HepG2 (cell line): ENCODE data around the gene APC2. TPM values are rescaled to one million over a fixed set of nuclear protein-coding genes. Genes with fewer than 3 reads are reported as not detected.

Source experiments
- ATAC-seq: fragments of 200-7000 bp; cut with Tn5 transposase; 3 replicates; pipeline ENCODE4 v1.9.1; 2020; ENCODE audit warnings: mild to moderate bottlenecking, moderate library complexity
- BruUV-seq: library from RNA; stranded (reverse); fragments of 400-500 nt; replicated peaks from 2 replicates; lab custom pipeline; 2021; lab: Mats Ljungman, UMichigan
- CTCF ChIA-PET: fragments of 300-600 bp; formaldehyde crosslinking; extraction: SDS; loops from one replicate; lab custom pipeline; 2021; ENCODE audit warnings: low total read pairs, inconsistent platforms, low intra/inter-chr PET ratio; lab: Yijun Ruan, JAX
- POLR2A ChIA-PET: fragments of 350-600 bp; sonication (Branson Sonifier 250); formaldehyde crosslinking; loops from one replicate; lab custom pipeline; 2020; ENCODE audit warnings: antibody characterized with exemption, inconsistent platforms; lab: Yijun Ruan, JAX
- DNase-seq: peaks from one replicate; pipeline ENCODE4 v3.0.0-alpha.2; 2015; ENCODE audit warnings: low spot score
- FAIRE-seq: peaks from 3 replicates; lab custom pipeline; 2011; peaks lifted over from hg19 to GRCh38; lab: Jason Lieb, UNC
- H2AFZ ChIP-seq: one replicate; pipeline ENCODE4 v1.6.1; 2011; ENCODE audit warnings: low read length, inconsistent platforms
- H3K27ac ChIP-seq: fragments of 300-600 bp; 3 replicates; pipeline ENCODE4 v1.8.0; 2011; ENCODE audit warnings: mixed run types, mild to moderate bottlenecking, mixed read lengths, low read length, inconsistent platforms; ENCODE audit not compliant: insufficient read depth; ENCODE audit errors: extremely low read length
- H3K27me3 ChIP-seq, 2 experiments: fragments of 200-600 bp in 1 of 2; 2 replicates in 1 of 2; 3 replicates in 1 of 2; pipeline versions ENCODE4 v1.6.0 to v1.8.0; 2011; ENCODE audit warnings: low read length in 2 of 2, mild to moderate bottlenecking in 2 of 2, moderate library complexity in 2 of 2, inconsistent platforms in 1 of 2; ENCODE audit not compliant: insufficient read depth in 2 of 2, control insufficient read depth in 1 of 2
- H3K36me3 ChIP-seq, 2 experiments: fragments of 200-600 bp in 1 of 2; replicated peaks in 1 of 2; 2 replicates in 1 of 2; 3 replicates in 1 of 2; pipeline versions ENCODE4 v1.5.1 to v1.8.0; 2011; ENCODE audit warnings: low read length in 2 of 2, inconsistent platforms in 1 of 2; ENCODE audit not compliant: insufficient read depth in 2 of 2, control insufficient read depth in 1 of 2
- H3K4me1 ChIP-seq: 2 replicates; pipeline ENCODE4 v1.5.1; 2012; ENCODE audit warnings: low read length, inconsistent platforms; ENCODE audit not compliant: insufficient read depth
- H3K4me2 ChIP-seq: 2 replicates; pipeline ENCODE4 v1.6.0; 2011; ENCODE audit warnings: low read depth, low read length, inconsistent platforms
- H3K4me3 ChIP-seq, 3 experiments: fragments of 200-600 bp in 1 of 3; sonication (generic), shearing (Covaris generic) in 1 of 3; replicated peaks in 1 of 3; 2 replicates each; pipeline ENCODE4 v1.5.1; 2011 to 2016; ENCODE audit warnings: low read length in 3 of 3, inconsistent platforms in 2 of 3, low read depth in 2 of 3, mild to moderate bottlenecking in 2 of 3, control low read depth in 1 of 3, mixed read lengths in 1 of 3; ENCODE audit not compliant: insufficient read depth in 1 of 3
- H3K79me2 ChIP-seq: one replicate; pipeline ENCODE4 v1.6.1; 2011; ENCODE audit warnings: low read length, inconsistent platforms; ENCODE audit not compliant: insufficient read depth
- H3K9ac ChIP-seq: 2 replicates; pipeline ENCODE4 v1.6.0; 2011; ENCODE audit warnings: mild to moderate bottlenecking, low read depth, low read length, inconsistent platforms; ENCODE audit not compliant: insufficient read depth
- H3K9me3 ChIP-seq: 2 replicates; pipeline ENCODE4 v1.5.1; 2012; ENCODE audit warnings: mild to moderate bottlenecking, low read length
- H4K20me1 ChIP-seq: 2 replicates; pipeline ENCODE4 v1.6.0; 2011; ENCODE audit warnings: inconsistent platforms, mild to moderate bottlenecking, low read length, moderate library complexity; ENCODE audit not compliant: insufficient read depth
- AGO2 ChIP-seq: fragments of 200-400 bp; formaldehyde crosslinking; optimal IDR thresholded peaks from 2 replicates; pipeline ENCODE3; 2017; ENCODE audit warnings: mild to moderate bottlenecking, low read depth, low read length, moderate library complexity
- EED ChIP-seq: sonication (generic); formaldehyde crosslinking; IDR thresholded peaks from 2 replicates; pipeline ENCODE4 v1.5.0; 2020; ENCODE audit warnings: mild to moderate bottlenecking, missing genetic modification reagents
- MTA1 ChIP-seq: sonication (generic); formaldehyde crosslinking; IDR thresholded peaks from 2 replicates; pipeline ENCODE4 v1.4.0; 2020; ENCODE audit warnings: missing genetic modification reagents, mild to moderate bottlenecking, borderline replicate concordance
- NFIC ChIP-seq: IDR thresholded peaks from 2 replicates; pipeline ENCODE4 v1.6.1; 2012; ENCODE audit warnings: mild to moderate bottlenecking, low read length, inconsistent platforms
- SIN3A ChIP-seq: IDR thresholded peaks from 2 replicates; pipeline ENCODE4 v1.6.1; 2011; ENCODE audit warnings: low read depth, mild to moderate bottlenecking, control low read depth, low read length, borderline replicate concordance
- SP5 ChIP-seq: IDR thresholded peaks from 2 replicates; pipeline ENCODE4 v1.6.1; 2016; ENCODE audit warnings: low read depth, borderline replicate concordance
- TMF1 ChIP-seq: sonication (generic); formaldehyde crosslinking; IDR thresholded peaks from 2 replicates; pipeline ENCODE4 v1.8.1; 2022; ENCODE audit warnings: low read depth, missing genetic modification reagents
- TSC22D2 ChIP-seq: sonication (generic); formaldehyde crosslinking; IDR thresholded peaks from 2 replicates; pipeline ENCODE4 v1.5.1; 2020; ENCODE audit warnings: missing genetic modification reagents, mild to moderate bottlenecking, borderline replicate concordance
- YEATS4 ChIP-seq: sonication (generic); formaldehyde crosslinking; IDR thresholded peaks from 2 replicates; pipeline ENCODE4 v1.4.0; 2020; ENCODE audit warnings: missing genetic modification reagents, borderline replicate concordance
- ZBTB8A ChIP-seq: sonication (generic); formaldehyde crosslinking; IDR thresholded peaks from 2 replicates; pipeline ENCODE4 v1.4.0; 2020; ENCODE audit warnings: mild to moderate bottlenecking, low read depth, missing genetic modification reagents, borderline replicate concordance
- ZNF430 ChIP-seq: sonication (generic); formaldehyde crosslinking; IDR thresholded peaks from 2 replicates; pipeline ENCODE4 v1.9.0; 2021; ENCODE audit warnings: mild to moderate bottlenecking, missing genetic modification reagents
- ZNF556 ChIP-seq: sonication (generic); formaldehyde crosslinking; IDR thresholded peaks from 2 replicates; pipeline ENCODE4 v1.4.0; 2020; ENCODE audit warnings: mild to moderate bottlenecking, missing genetic modification reagents, borderline replicate concordance
- ZNF619 ChIP-seq: sonication (generic); formaldehyde crosslinking; IDR thresholded peaks from 2 replicates; pipeline ENCODE4 v1.4.0; 2020; ENCODE audit warnings: mild to moderate bottlenecking, missing genetic modification reagents
- ZNF761 ChIP-seq: sonication (generic); formaldehyde crosslinking; conservative IDR thresholded peaks from 2 replicates; pipeline ENCODE4 v1.4.0; 2020; ENCODE audit warnings: mild to moderate bottlenecking, missing genetic modification reagents
- ZNF766 ChIP-seq: sonication (generic); formaldehyde crosslinking; IDR thresholded peaks from 2 replicates; pipeline ENCODE4 v1.5.0; 2020; ENCODE audit warnings: missing genetic modification reagents, borderline replicate concordance
- ZNF772 ChIP-seq: sonication (generic); formaldehyde crosslinking; IDR thresholded peaks from 2 replicates; pipeline ENCODE4 v1.5.0; 2020; ENCODE audit warnings: mild to moderate bottlenecking, missing genetic modification reagents
- WGBS: methylation state at CpG from one replicate; pipeline ENCODE4 v1.1.6; 2017; ENCODE audit warnings: low lambda C conversion rate; 5-methylcytosine and 5-hydroxymethylcytosine counted together
- in situ Hi-C: cut with HindIII; loops from 2 replicates; pipeline ENCODE4 v1.10.0; 2017; ENCODE audit warnings: low pct_unique_long_range_greater_than_20kb; ENCODE audit not compliant: extremely low pct_ligation_motif_present
- intact Hi-C: fragments of 100-400 bp; cut with micrococcal nuclease; formaldehyde crosslinking; loops from one replicate; pipeline ENCODE4 v1.10.0; 2022; ENCODE audit not compliant: unreplicated experiment
- polyA plus RNA-seq, 8 experiments: library from polyadenylated mRNA; depleted of rRNA in 3 of 8; stranded (reverse) in 7 of 8; unstranded in 1 of 8; fragments of >200 nt; fragmentation: Illumina TruSeq in 4 of 8; extraction: Trizol in 4 of 8; gene quantifications; 2 replicates each; pipeline versions ENCODE4 v1.2.1 to v1.2.3, GENCODE V29; 2011 to 2016; ENCODE audit warnings: low read depth in 4 of 8, missing spikeins in 1 of 8, mixed read lengths in 1 of 8; ENCODE audit not compliant: insufficient read depth in 1 of 8
- total RNA-seq, 5 experiments: library from RNA; depleted of rRNA; stranded (reverse); fragments of >200 nt; fragmentation: Illumina TruSeq; extraction: Trizol; gene quantifications; 2 replicates each; pipeline ENCODE4 v1.2.3, GENCODE V29; 2016; ENCODE audit warnings: low read depth in 1 of 5
- TF ChIP-seq, protein P1 (sequence below): sonication (generic); formaldehyde crosslinking; IDR thresholded peaks from 2 replicates; pipeline ENCODE4 v1.5.1; 2020; ENCODE audit warnings: missing genetic modification reagents, mild to moderate bottlenecking, borderline replicate concordance
- TF ChIP-seq, protein P2 (sequence below): sonication (generic); formaldehyde crosslinking; IDR thresholded peaks from 2 replicates; pipeline ENCODE4 v1.4.0; 2020; ENCODE audit warnings: low read depth, mild to moderate bottlenecking, missing genetic modification reagents
- TF ChIP-seq, protein P3 (sequence below): sonication (generic); formaldehyde crosslinking; IDR thresholded peaks from 2 replicates; pipeline ENCODE4 v1.4.0; 2020; ENCODE audit warnings: missing genetic modification reagents, low read depth, mild to moderate bottlenecking, borderline replicate concordance
- TF ChIP-seq, protein P4 (sequence below): IDR thresholded peaks from 2 replicates; pipeline ENCODE4 v1.6.1; 2016; ENCODE audit warnings: mild to moderate bottlenecking, missing biosample characterization, missing genetic modification reagents

APC2 gene
- total and polyA plus RNA-seq, 2 of the 13 experiments (the other 11 are each of a cell fraction or from before 2014, with no cell fraction given): 0.08 to 0.22 TPM

DNA sequence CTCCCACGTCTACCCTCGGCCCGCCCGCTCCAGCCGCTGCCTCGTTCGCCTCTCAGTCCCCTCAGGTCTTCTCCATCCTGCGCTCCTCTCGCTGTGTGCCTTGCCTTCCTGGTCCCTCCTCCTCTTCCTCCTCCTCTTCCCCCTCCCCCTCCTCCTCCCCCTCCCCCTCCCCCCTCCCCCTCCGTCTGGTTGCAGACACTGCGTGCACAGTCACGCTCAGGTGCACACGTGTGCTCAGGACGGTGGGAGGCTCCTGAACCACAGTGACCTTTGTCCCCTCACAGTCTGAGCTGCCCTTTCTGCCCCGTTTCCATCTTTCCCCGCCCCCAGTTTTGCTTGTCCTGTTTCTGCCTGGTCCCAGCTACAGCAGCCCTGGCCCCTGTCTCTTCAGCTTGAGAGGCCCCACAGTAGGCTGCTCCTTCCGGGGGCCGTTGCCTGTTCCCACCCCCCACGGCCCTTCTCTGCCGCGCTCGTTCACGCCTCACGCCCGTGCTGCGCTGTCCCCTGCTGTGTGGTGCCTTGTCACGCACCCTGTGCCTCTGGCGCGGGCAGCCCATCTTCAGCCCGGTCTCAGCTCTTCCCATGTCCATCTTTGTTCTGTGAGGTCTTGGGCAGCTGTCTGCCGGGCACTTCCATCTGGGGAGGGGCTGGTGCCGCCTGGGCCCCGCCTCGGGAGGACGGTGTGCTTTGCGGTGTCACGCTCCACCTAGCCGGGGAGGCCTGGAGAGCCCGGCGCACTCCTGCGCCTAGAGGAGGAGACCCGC lies 25.5 kb upstream of the APC2 start:
- in situ Hi-C loops (no loop called here), intact Hi-C loops (no loop called here)
- ChIA-PET CTCF (no interaction called here), POLR2A (interaction anchor here (0.8 to 2.1 kb wide), 11 partner anchors 8 to 155 kb away, joined by 3 to 15 read pairs (median 4); partner anchors contain the start of gene CIRBP)
- FAIRE-seq (peak; percentile 75), ATAC-seq (peak; percentile 81), DNase-seq (peak; percentile 88)
- no peaks in the 10 kb centered on the region for H3K9me3 ChIP-seq
- peak overlapping the region; percentile 57 for H3K9ac ChIP-seq
- peaks cover 19% of the 10 kb centered on the region for H4K20me1 ChIP-seq
- H3K4me2 ChIP-seq: peak overlapping the region; percentile 65
- peaks cover 41% of the 10 kb centered on the region for H3K4me1 ChIP-seq
- no peak overlapping the region for H2AFZ ChIP-seq
- no peaks in the 10 kb centered on the region for H3K27me3 ChIP-seq
- no TSS peak for BruUV-seq
- 41% methylated on average over 37 of the region's 42 CpGs for WGBS
- H3K79me2 ChIP-seq: peaks cover 40% of the 10 kb centered on the region
- peak overlapping the region; percentile 80 for H3K27ac ChIP-seq
- H3K4me3 ChIP-seq: peak overlapping the region in 1 of 3 experiments; percentile 25; a peak in 2 of 6 replicates
- H3K36me3 ChIP-seq: peaks cover 29 to 77% of the 10 kb centered on the region in 2 experiments
- TF ChIP-seq ZBTB8A (no peak), TSC22D2 (CRISPR knock-in tag) (no peak), ZNF619 (CRISPR knock-in tag) (no peak), SP5 (CRISPR knock-in tag) (peak; percentile 91), AGO2 (peak; percentile 99), SIN3A (no peak), ZNF430 (CRISPR knock-in tag) (peak; percentile 62; the same call in 1 of the 2 replicates), MTA1 (CRISPR knock-in tag) (0 out of 2 replicates have a peak, but pooled peaks have one; percentile 58), ZNF556 (CRISPR knock-in tag) (peak; percentile 75; the same call in 1 of the 2 replicates), ZNF761 (CRISPR knock-in tag) (0 out of 2 replicates have a peak, but pooled peaks have one; percentile 28), ZNF766 (CRISPR knock-in tag) (no peak), NFIC (no peak), EED (no peak), YEATS4 (peak; percentile 42; the same call in 1 of the 2 replicates), TMF1 (CRISPR knock-in tag) (peak; percentile 55; the same call in 1 of the 2 replicates), ZNF772 (CRISPR knock-in tag) (peak; percentile 81; the same call in 1 of the 2 replicates)
- TF ChIP-seq, protein P1, sequence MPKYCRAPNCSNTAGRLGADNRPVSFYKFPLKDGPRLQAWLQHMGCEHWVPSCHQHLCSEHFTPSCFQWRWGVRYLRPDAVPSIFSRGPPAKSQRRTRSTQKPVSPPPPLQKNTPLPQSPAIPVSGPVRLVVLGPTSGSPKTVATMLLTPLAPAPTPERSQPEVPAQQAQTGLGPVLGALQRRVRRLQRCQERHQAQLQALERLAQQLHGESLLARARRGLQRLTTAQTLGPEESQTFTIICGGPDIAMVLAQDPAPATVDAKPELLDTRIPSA (CRISPR knock-in tag): no peak
- TF ChIP-seq, protein P2, sequence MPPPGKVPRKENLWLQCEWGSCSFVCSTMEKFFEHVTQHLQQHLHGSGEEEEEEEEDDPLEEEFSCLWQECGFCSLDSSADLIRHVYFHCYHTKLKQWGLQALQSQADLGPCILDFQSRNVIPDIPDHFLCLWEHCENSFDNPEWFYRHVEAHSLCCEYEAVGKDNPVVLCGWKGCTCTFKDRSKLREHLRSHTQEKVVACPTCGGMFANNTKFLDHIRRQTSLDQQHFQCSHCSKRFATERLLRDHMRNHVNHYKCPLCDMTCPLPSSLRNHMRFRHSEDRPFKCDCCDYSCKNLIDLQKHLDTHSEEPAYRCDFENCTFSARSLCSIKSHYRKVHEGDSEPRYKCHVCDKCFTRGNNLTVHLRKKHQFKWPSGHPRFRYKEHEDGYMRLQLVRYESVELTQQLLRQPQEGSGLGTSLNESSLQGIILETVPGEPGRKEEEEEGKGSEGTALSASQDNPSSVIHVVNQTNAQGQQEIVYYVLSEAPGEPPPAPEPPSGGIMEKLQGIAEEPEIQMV (CRISPR knock-in tag): 0 out of 2 replicates have a peak, but pooled peaks have one; percentile 34
- TF ChIP-seq, protein P3, sequence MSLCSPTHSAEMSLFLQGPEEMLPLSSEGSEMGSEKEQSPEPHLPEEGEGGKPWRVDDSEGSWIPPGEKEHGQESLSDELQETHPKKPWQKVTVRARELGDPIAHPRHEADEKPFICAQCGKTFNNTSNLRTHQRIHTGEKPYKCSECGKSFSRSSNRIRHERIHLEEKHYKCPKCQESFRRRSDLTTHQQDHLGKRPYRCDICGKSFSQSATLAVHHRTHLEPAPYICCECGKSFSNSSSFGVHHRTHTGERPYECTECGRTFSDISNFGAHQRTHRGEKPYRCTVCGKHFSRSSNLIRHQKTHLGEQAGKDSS (CRISPR knock-in tag): peak; percentile 46; the same call in 1 of the 2 replicates
- TF ChIP-seq, protein P4, sequence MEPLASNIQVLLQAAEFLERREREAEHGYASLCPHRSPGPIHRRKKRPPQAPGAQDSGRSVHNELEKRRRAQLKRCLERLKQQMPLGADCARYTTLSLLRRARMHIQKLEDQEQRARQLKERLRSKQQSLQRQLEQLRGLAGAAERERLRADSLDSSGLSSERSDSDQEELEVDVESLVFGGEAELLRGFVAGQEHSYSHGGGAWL (CRISPR knock-in tag): no peak
